Esophagus mucosa (tissue), 1 donor: ENCODE data around the gene TMOD3. TPM values are rescaled to one million over a fixed set of nuclear protein-coding genes. Genes with fewer than 3 reads are reported as not detected.
A peak's percentile ranks its signal among the peaks of the same experiment; 100 is the strongest.

Source experiments
- ATAC-seq: fragments of 200-7000 bp; cut with Tn5 transposase; one replicate; pipeline ENCODE4 v1.9.1; 2020
- total RNA-seq: library from RNA; stranded (reverse); gene quantifications from one replicate; pipeline ENCODE4 v1.2.4, GENCODE V29; 2023
- donor health status: DM: yes; HTN: yes; CAD: no.

The TMOD3 gene
- total RNA-seq, 1 donor from 2014 or later: 83.5 TPM

GRCh38 chr15:51908316-51908715 lies 78.9 kb downstream of the TMOD3 start:
- no peak for ATAC-seq

- ATAC-seq: no peak
Observed at GRCh38 chr15:51909584-51909983, 80.1 kb downstream of the TMOD3 start.

GRCh38 chr15:51912528-51912927 lies 83.1 kb downstream of the TMOD3 start:
- no peak for ATAC-seq

- ATAC-seq: peak; percentile 90
Observed at GRCh38 chr15:51917493-51917892, 88.0 kb downstream of the TMOD3 start.

- no peak for ATAC-seq
Observed at GRCh38 chr15:51924156-51925068, 95.0 kb downstream of the TMOD3 start.

GRCh38 chr15:51926809-51927208 lies 97.4 kb downstream of the TMOD3 start:
- ATAC-seq: no peak

GRCh38 chr15:51931016-51931415 lies 101.6 kb downstream of the TMOD3 start:
- no peak for ATAC-seq

GRCh38 chr15:51931638-51932037 lies 102.2 kb downstream of the TMOD3 start:
- peak; percentile 40 for ATAC-seq

- ATAC-seq: no peak
Observed at GRCh38 chr15:51932161-51932560, 102.7 kb downstream of the TMOD3 start.

- ATAC-seq: peak; percentile 16
Observed at GRCh38 chr15:51935466-51936104, 106.1 kb downstream of the TMOD3 start.

- no peak for ATAC-seq
Observed at GRCh38 chr15:51936105-51936478, 106.6 kb downstream of the TMOD3 start.

GRCh38 chr15:51938286-51938685 lies 108.8 kb downstream of the TMOD3 start:
- ATAC-seq: peak; percentile 38

GRCh38 chr15:51939216-51939615 lies 109.8 kb downstream of the TMOD3 start:
- ATAC-seq: no peak

GRCh38 chr15:51947124-51947523 lies 117.7 kb downstream of the TMOD3 start:
- no peak for ATAC-seq

- ATAC-seq: no peak
Observed at GRCh38 chr15:51952805-51953204, 123.4 kb downstream of the TMOD3 start.

GRCh38 chr15:51955504-51955903 lies 126.1 kb downstream of the TMOD3 start:
- no peak for ATAC-seq

Other genes with a start within 250 kb of the TMOD3 start
- gene DMXL2, start 206.9 kb upstream of the TMOD3 start, total RNA-seq: 4.4 TPM
- gene SCG3, start 148.2 kb upstream of the TMOD3 start, total RNA-seq: not detected
- gene LYSMD2, start 92.0 kb upstream of the TMOD3 start, total RNA-seq: 6.1 TPM
- gene TMOD2, start 78.1 kb upstream of the TMOD3 start, total RNA-seq: 4.1 TPM
- 16.8 TPM for gene LEO1, start 142.1 kb downstream of the TMOD3 start, total RNA-seq
- 83.9 TPM for gene MAPK6, start 189.6 kb downstream of the TMOD3 start, total RNA-seq